ENCODE data around the gene VPS37B.

- TF ChIP-seq CTCF (IDR thresholded peaks at IDR 0.05) (no peak), POLR2A (IDR thresholded peaks at IDR 0.05) (no peak)
These were observed 33.2 kb upstream of the VPS37B start for GRCh38 chr12:122929148-122929538.

Data from uterus (tissue), 2 donors.